ENCODE measurements around the gene MRPL21. TPM values are rescaled to one million over a fixed set of nuclear protein-coding genes. Genes with fewer than 3 reads are reported as not detected.

Gene MRPL21
- total RNA-seq, 2 experiments from 2014 or later, result 48.3 to 68.3 TPM

GRCh38 chr11:68929135-68929534, 25.5 kb upstream of the MRPL21 start:
- intact Hi-C loops (cut with micrococcal nuclease; ENCODE audit: unreplicated experiment), result no loop called here
- peaks cover 66% of the 10 kb centered on the region for H3K36me3 ChIP-seq (ENCODE audit: insufficient read depth, low read length)

GRCh38 chr11:68928136-68928880, 24.7 kb upstream of the MRPL21 start:
- Histone ChIP-seq H3K4me3 (ENCODE audit: low read depth, low read length, poor library complexity, severe bottlenecking) (no peak overlapping the region), H3K9me2 (ENCODE audit: insufficient read depth, low read length) (no peaks in the 10 kb centered on the region), H4K20me1 (ENCODE audit: insufficient read depth, low read length) (no peaks in the 10 kb centered on the region), H3K4me1 (ENCODE audit: insufficient read depth, low read length, poor library complexity, severe bottlenecking) (peaks cover 10% of the 10 kb centered on the region), H3K9me3 (ENCODE audit: low read length) (peaks cover 26% of the 10 kb centered on the region), H3K36me3 (ENCODE audit: insufficient read depth, low read length) (peaks cover 74% of the 10 kb centered on the region), H3K79me2 (ENCODE audit: insufficient read depth, low read depth, low read length) (no peaks in the 10 kb centered on the region), H3K27ac (ENCODE audit: low read depth, low read length, poor library complexity, severe bottlenecking) (no peak overlapping the region), H3K4me2 (ENCODE audit: low read length) (no peak overlapping the region), H2AFZ (ENCODE audit: low read length) (no peak overlapping the region)
- ChIA-PET CTCF (ENCODE audit: unreplicated experiment) (no interaction called here), POLR2A (interaction anchor here (0.6 to 1.2 kb wide), 2 partner anchors 27 to 148 kb away, joined by 3 read pairs; no protein-coding TSS in a partner anchor)
- BruUV-seq (replicated peaks), result no TSS peak
- intact Hi-C loops (cut with micrococcal nuclease; ENCODE audit: unreplicated experiment), result no loop called here
- no peak for DNase-seq (ENCODE audit: low spot score)
- TF ChIP-seq CTCF (conservative IDR thresholded peaks at IDR 0.05; ENCODE audit: low read length) (no peak), EZH2phosphoT487 (IDR thresholded peaks at IDR 0.05; ENCODE audit: borderline replicate concordance, low read depth, low read length) (no peak)

More at GRCh38 chr11:68929135-68929534, 25.5 kb upstream of the MRPL21 start:
- no TSS peak for BruUV-seq (replicated peaks)
- Histone ChIP-seq H3K9me2 (ENCODE audit: insufficient read depth, low read length) (no peaks in the 10 kb centered on the region), H3K27ac (ENCODE audit: low read depth, low read length, poor library complexity, severe bottlenecking) (no peak overlapping the region), H3K4me2 (ENCODE audit: low read length) (no peak overlapping the region), H3K4me3 (ENCODE audit: low read depth, low read length, poor library complexity, severe bottlenecking) (no peak overlapping the region), H4K20me1 (ENCODE audit: insufficient read depth, low read length) (no peaks in the 10 kb centered on the region), H3K79me2 (ENCODE audit: insufficient read depth, low read depth, low read length) (no peaks in the 10 kb centered on the region), H2AFZ (ENCODE audit: low read length) (no peak overlapping the region), H3K9me3 (ENCODE audit: low read length) (peaks cover 23% of the 10 kb centered on the region), H3K4me1 (ENCODE audit: insufficient read depth, low read length, poor library complexity, severe bottlenecking) (peaks cover 10% of the 10 kb centered on the region)
- POLR2A ChIA-PET, result no interaction called here
- DNase-seq (ENCODE audit: low spot score), result no peak
- TF ChIP-seq EZH2phosphoT487 (IDR thresholded peaks at IDR 0.05; ENCODE audit: borderline replicate concordance, low read depth, low read length), result no peak
- TF ChIP-seq CTCF (conservative IDR thresholded peaks at IDR 0.05; ENCODE audit: low read length), result no peak
- CTCF ChIA-PET (ENCODE audit: unreplicated experiment), result no interaction called here
